SK-N-MC (cell line): Measurements from ENCODE around the gene PRMT1.

Experiments
- EZH2 ChIP-seq: fragments of 200-600 bp; sonication (generic); IDR thresholded peaks from one replicate; pipeline ENCODE4 v1.6.1; 2017; ENCODE audit warnings: antibody characterized with exemption
- FOXP2 ChIP-seq: optimal IDR thresholded peaks from 2 replicates; pipeline ENCODE3; 2011; ENCODE audit warnings: mild to moderate bottlenecking, moderate library complexity; ENCODE audit not compliant: insufficient read depth; ENCODE audit errors: extremely low read length, control extremely low read depth
- POLR2AphosphoS5 ChIP-seq: IDR thresholded peaks from 2 replicates; pipeline ENCODE4 v1.6.1; 2012; ENCODE audit warnings: mild to moderate bottlenecking, low read depth, low read length, borderline replicate concordance

- TF ChIP-seq EZH2 = no peak
- no peak for TF ChIP-seq POLR2AphosphoS5
- TF ChIP-seq FOXP2 = no peak
Observed at GRCh38 chr19:49685845-49686332, 8.8 kb downstream of the PRMT1 start.
